ENCODE results near the gene COL7A1.

- TF ChIP-seq EGR1 (IDR thresholded peaks at IDR 0.05) = no peak
- TF ChIP-seq RAD21 (IDR thresholded peaks at IDR 0.05; ENCODE audit: low read depth) = no peak
Observed at GRCh38 chr3:48566401-48566760, 28.7 kb downstream of the COL7A1 start.
